ENCODE data around the gene TNS2.

TNS2 gene

DNA sequence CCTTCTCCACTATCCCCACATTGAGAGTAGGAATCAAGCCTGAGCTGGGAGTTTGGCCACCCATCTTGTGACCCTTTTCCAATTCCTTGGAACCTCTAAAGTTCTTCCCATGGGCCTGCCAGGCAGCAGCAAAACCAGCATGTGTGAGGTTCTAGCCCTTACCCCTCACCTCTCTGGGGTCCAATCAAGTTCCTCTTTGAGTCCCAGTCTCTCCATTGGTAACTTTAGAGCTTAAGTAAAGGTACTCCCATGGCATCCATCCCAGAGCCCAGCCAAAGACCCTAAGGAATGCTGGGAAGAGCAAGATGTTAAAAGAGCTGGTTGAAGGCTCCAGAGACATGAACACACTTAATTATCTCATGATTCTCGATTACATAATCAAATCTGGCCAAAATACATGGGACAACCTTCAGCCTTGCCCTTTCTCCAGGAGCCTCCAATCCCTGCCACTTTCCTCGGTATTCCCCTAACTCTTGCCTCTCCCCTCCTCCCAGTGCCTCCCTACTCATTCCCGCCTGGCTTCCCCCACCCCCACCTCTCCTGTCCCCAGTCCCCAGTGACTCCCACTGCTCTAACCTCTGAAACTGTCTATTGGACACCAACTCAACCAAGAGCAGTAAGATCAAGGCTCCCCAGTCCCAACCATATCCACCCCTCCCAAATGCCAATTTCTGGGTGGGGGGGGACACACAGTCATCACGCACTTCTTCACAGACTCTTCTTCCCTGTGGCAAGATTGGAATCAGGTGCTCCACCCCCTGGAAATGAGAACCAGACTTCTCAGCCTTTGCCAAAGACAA is 4.8 kb upstream of the TNS2 start:
- no peak for DNase-seq (ENCODE audit: low spot score)

DNA sequence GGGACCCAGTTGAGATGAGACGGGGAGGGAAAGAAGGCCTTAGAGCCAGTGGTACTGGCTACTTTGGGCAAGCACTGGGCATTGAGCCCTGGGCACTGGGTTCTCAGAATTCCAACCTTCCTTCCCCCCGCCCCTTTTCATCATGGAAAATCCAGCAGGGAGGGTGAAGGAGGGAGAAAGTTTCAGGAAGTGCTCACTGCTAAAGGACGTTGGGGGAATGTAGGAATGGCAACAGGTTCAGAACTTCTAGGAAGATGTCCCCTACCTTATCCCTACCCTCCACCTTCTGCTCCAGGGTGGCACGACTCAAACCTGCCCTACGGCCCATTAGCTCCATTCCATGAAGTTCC is 4.2 kb upstream of the TNS2 start:
- no peak for DNase-seq (ENCODE audit: low spot score)

DNA sequence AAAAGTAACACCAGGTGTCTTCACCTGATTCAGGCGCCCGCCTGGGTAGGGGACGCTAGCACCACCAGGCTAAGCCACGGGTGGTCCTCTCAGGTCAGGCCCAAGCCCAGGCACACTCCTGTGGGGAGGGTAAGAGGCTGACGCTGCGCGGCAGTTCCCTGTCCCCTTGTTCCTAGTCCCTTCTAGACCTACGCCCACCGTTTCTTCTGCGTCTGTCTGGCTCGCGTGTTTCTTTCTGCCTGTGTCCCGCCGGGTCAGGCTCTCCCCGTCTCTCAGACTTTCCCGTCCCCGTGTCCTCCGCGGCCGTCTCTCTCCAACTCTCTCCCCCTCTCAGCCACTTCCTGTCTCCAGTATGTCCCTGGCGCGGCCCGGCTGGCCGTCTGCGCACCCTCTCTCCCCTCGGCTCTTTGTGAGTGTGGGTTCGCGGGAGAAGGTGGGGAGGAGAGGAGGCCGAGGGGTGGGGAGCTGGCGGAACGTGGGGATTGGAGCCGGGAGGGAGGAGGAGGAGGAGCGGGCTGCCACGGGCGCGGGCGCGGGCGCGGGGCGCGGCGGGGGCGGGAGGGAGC is 3.1 kb upstream of the TNS2 start:
- peak; percentile 38 for DNase-seq (ENCODE audit: low spot score)

DNA sequence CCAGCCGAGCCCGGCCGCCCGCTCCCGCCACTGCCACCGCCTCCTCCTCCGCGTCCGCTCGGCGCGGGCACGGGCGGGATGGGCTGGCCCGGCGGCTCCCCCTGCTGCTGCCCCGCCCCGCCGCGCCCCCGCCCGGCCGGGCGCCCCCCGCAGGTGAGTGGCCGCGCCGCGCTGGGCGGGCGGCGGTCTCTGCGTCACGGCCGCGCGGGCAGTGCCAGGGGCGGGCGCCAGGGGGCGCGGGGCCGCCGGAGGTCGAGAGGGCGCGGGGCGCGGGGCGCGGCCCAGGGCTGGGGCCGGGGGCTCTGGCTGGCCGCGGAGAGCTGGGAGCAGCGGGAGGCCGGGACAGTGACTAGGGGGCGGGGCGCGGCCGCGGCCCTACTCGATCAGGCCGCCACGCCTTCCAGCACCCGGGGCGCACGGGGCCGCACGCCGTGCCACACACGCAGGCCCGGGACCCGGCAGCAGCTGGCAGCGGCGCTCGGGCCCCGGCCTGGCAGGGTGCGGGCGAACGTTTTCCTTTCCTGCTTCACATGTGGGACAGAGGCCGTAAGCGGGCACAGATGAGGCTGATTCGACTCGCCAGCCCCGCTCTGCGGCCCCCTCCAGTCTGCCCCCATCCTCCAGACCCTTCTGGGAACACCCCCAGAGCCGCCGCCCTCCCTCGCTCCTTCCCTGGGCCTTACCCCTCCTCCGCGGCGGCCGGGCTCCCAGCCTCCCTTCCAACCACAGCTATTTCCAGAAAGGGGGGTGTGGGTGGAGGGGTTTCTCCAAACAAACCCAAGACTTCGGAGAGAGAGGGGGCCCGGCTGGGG is 2.4 kb upstream of the TNS2 start:
- peak; percentile 55 for DNase-seq (ENCODE audit: low spot score)

DNA sequence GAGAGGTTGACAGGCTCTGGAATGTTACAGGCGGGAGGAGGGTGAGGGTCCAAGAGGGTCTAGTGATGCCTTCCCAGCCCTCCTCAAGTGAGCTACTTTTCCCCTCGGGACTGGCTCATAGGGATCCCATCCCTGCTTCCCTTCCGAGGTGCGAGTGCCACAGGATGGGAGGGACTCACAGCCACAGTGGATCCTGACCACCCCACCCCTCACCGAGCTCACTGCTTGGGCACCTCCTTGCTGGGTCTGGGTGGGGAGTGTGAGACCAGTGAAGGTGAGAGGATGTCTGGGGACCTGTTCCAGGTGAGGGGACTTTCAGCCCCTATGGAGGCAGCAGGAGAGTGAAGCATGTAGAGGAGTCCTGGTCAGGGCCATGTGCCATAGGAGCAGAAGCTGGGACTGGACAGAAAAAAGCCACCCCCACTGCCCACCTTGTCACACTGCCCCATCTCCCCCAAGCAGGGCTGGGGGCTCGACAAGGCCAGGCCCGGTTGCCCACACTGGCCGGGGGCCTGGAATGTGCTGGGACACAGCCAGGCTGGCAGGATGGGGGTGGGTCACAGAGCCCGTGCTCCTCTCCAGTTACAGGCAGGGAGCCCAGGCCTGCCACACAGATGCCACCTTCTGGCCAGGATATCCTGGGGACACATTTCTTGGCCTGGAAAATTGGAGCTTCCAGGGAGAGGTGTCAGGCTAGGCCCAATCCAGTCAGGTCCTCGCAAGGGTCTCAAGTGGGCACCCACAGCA is 1.7 kb upstream of the TNS2 start:
- no peak for DNase-seq (ENCODE audit: low spot score)

DNA sequence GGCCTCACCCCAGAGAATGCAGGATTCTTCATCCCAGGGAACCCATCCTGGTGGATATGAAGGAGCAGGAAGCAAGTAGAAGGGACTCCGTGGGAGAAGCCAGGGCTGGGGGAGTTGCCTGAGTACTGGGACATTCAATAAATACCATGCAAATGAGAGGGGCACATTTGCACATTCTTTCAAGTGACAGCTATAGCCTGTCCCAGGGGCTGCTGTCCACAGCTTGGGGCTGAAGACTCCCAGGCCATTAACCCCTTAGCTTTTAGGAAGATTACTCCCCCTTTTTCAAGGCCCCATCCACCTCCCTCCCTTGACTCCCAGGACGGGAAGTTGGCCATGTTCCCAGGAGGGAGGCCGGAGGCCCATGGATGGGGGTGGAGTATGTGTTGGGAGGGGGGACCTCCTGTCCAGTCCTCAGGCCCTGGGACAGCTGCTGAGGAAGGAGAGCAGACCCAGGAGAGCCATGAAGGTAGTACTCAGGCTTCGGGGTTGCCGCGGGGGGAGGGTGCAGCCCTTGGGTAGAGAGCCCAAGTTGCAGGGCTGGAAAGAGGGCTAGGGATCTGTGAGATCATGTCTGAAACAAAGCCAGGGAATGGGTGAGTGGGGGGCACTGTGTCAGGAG is 974 bp upstream of the TNS2 start:
- DNase-seq (ENCODE audit: low spot score): no peak

DNA sequence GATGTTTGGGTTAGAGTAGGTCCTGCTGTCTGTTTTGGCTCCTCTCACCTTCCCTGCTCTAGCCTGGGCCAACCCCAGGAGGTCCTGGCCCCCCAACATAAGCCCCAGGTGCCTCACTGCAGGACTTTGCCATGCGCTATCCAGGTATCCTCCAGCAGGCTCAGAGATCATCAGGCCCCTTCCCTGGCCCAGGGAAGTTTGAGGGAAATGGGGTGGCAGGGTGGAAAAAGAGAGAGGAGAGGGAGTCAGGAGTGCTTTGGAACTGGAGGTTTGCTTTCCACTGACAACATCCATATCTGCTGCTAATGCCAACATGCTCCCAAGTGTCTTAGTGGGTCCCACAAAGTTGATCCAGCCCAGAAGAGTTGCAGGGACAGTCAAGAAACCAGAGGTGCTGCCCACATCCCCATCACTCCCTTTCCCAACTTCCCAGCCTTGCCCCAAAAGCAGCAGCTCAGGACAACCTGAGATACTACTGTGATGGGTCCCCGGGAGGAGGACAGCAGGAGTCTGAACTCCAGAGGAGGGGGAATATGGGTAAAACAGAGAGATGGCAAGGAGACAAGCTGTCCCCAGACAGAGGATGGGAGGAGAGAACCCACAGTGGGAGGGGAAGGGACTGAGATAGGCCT is 677 bp downstream of the TNS2 start:
- no peak for DNase-seq (ENCODE audit: low spot score)

DNA sequence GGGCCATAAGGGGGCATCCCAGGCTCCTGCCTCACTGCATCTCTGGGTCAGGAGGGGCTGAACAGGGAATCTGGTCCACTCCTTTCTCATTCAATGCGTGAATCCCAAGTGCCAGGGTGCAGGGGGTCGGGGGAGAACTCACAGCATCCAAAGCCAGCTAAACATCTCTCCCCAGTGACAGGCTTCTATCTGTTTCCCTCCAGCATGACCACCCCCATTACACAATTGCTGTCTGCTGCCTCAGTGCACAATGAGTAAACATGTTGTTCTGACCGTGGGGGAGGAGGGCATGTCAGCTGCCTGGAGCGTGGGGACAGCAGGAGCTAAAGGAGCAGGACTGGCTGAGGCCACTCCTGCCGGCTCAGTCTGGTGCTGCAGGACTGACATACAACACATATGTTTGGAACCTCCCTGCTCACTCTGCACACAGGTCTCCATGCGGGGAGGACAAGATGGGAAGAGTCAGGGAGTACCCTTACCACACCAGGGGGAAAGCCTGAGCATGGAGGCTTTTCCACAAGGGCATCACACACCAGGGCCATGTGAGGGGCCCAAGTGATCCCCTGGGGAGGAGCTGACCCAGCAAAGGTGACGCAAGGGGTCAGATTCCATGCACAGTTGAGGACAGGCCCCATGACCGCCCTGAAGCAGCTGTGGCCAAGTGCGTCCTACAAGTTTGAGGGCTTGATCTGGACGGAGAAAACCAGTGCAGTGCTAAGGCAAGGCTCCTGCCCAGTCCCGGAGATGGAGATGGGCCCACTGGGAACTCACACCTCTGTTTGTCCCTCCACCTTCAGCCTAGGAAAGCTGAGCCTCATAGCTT is 1.4 kb downstream of the TNS2 start:
- DNase-seq (ENCODE audit: low spot score): no peak

DNA sequence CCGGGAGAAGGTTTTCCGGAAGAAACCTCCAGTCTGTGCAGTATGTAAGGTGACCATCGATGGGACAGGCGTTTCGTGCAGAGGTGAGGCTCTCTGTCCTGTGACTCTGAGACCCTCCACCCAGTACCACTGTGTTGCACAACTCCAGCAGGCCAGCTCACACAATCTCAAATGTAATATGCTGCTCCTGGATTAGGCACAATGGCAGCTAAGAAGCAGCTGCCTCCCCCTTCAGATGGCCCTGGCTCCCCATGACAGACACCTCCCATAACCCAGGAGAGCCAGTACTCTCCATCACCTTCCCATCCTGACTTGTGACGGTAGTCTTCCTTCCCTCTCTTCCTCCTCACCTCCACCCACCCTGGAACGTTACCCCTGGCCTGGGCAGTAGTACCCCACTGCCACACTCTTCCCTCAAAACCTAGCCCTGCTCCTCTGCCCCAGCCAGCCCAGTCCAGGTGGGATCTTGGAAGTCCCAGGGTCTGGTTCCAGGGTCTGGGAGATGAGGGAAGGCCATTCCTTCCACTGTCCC is 2.1 kb downstream of the TNS2 start:
- no peak for DNase-seq (ENCODE audit: low spot score)

DNA sequence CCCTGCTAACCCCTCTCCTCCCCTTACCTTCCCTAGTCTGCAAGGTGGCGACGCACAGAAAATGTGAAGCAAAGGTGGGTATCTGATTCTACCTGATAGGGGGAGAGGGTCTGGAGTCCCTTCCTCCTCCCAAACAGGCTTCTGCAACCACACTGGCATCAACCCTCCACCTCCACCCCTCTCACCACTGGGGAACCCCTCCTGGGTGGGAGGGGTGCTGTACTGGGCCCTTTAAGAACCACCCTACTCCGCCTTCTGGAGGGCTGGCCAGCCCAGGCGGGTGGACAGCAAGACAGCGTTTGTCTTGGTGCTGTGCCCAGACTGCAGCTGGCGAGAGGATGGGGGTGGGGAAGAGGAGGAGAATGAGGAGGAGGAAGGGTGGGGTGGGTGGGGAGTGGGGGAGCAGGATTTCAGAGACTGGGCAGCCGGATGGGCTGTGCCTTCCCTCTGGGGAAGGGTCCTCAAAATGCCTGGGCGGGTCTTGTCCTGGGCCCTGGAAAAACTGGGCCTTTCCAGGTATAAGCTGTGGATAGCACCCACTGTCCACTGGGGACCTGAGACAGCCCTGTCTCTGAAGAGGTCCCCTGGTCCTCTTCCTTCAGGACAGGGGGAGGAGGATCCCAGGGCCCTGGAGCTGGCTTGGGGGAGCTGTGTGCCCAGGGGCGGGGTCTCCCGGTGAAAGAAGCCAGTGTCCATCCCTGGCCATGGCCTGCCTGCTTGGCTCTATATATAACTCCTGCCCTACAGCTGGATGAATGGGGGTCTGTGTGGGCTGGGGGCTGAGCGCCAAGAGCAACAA is 2.8 kb downstream of the TNS2 start:
- no peak for DNase-seq (ENCODE audit: low spot score)

DNA sequence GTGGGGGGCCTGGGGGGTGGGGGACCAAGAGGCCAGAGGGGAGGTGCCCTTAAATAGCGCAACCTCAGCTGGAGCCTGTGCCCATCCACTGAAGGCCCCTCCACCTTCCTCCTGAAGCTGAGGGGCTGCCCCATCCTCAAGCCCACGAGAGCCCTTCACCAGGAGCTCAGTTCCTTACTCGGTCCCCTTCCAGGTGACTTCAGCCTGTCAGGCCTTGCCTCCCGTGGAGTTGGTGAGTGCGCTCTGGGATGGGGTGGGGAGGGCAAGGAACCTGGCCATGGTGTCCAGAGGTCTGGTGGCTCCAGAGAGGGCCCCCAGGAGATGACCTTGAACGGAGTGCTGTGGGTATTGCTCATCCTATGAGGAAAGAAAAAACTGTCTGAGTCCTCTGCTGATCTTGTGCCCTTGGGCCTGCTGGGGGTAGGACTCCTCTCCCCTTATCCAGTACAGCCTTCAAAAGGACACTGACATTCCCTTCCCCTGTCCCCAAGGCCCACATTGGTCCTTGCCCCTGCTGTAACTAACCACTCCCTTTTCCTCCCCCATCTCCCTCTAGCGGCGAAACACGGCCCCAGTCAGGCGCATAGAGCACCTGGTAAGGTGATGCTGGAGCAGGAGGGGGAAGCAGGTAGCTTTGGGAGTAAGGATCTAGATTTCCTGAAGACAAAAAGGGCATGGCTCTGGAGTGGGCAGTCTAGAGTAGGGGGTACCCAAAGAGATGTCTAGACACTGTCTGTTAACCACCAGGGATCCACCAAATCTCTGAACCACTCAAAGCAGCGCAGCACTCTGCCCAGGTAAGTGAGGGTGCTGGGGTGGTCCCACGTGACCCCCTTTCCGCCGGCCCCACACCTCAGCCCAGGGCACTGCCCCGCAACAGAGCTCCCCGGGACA is 3.6 kb downstream of the TNS2 start:
- peak; percentile 37 for DNase-seq (ENCODE audit: low spot score)

DNA sequence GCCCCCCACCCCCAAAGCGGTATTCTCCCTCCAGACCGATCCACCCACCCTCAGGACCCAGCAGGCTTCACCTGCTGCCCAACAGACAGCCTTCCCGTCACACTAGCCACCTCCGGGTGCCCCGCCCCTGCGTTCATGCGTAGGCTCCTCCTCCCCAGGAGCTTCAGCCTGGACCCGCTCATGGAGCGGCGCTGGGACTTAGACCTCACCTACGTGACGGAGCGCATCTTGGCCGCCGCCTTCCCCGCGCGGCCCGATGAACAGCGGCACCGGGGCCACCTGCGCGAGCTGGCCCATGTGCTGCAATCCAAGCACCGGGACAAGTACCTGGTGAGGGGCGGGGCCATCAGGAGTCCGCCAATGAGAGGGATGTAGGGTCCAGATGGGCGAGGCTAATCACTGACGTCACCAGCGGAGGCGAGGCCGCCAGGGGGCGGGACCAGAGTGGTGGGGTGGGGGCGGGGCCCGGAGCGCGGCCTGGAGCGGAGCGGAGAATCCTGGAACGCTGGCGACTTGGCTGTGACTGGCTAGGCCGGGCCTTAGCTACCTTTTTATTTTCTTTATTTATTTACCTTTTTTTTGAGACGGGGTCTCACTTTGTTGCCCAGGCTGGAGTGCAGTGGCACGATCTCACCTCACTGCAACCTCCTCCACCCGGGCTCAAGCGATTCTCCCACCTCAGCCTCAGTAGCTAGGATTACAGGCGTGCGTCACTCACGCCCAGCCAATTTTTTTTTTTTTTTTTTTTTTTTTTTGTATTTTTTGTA is 4.4 kb downstream of the TNS2 start:
- DNase-seq (ENCODE audit: low spot score): peak; percentile 95

DNA sequence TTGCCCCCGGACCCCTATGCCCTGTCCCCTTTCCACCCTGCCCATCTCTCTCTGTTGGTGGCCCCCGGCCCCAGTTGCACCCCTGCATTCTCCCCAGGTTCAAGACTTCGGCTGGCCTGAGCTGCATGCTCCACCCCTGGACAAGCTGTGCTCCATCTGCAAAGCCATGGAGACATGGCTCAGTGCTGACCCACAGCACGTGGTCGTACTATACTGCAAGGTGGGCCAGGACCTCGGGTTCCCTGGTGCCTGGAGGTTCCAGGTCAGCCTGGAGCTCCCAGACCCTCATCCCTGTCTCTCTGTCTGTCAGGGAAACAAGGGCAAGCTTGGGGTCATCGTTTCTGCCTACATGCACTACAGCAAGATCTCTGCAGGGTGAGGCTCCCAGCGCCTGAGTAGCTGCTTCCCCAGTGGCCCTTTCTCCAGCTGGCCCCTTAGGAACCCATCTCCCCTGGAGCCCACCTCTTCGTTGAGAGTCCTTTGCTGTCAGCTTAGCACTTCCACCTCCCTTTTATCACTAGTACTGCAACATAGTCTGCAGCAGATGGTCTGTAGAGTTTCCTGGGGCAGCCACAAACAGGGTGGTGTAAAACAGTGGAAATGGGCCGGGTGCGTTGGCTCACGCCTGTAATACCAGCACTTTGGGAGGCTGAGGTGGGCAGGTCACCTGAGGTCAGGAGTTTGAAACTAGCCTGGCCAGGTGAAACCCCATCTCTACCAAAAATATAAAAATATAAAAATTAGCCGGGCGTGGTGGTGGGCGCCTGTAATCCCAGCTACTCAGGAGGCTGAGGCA is 5.8 kb downstream of the TNS2 start:
- no peak for DNase-seq (ENCODE audit: low spot score)

DNA sequence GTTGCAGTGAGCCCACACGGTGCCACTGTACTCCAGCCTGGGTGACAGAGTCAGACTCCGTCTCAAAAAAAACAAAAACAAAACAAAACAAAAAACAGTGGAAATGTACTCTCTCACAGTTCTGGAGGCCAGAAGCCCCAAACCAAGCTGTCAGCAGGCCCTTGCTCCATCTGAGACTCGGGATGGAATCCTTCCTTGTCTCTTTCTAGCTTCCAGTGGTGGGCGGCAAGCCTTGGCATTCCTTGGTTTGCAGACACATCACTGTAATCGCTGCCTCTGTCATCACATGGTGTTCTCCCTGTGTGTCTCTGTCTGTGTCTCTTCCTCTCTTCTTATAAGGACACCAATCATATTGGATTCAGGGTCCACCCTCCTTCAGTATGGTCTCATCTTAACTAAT is 6.4 kb downstream of the TNS2 start:
- no peak for DNase-seq (ENCODE audit: low spot score)

DNA sequence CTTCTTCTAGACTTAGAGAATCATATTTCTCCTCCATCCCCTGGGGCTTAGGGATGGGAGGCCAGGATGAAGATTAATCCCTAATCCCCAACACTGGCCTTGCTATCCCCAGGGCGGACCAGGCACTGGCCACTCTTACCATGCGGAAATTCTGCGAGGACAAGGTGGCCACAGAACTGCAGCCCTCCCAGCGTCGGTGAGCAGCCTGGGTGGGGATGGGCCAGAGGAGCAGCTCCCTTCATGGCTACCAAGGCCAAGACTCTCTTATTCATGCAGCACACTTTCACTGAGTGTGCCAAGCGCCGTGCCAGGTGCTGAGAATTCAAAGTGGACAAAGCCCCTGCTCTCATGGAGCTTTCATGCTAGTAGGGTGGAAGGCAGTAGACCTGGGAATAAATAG is 7.0 kb downstream of the TNS2 start:
- no peak for DNase-seq (ENCODE audit: low spot score)

DNA sequence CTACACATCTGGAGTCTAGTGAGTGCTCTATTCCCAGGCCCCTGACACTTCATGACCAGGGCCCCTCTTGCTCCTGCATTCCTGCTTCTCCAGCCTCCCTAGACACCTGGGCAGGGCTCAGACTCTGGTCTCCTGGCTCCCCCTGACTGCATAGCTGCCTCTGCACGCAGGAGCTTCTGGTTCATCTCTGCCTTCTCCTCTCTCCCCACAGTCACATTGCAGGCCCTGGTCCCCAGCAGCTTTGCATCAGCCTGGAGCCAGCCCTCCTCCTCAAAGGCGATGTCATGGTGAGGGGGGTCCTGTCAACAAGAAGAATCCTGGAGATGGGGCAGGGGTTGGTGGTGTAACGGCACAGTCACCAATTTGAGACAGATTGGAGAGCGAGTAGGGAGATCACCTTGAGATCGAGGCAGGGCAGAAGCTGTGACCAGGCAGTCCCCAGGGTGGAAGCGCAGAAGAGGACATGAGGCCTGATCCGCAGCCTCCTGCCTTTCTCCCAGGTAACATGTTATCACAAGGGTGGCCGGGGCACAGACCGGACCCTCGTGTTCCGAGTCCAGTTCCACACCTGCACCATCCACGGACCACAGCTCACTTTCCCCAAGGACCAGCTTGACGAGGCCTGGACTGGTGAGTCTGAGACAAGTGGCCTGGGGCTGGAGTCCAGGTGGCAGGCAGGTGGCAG is 8.1 kb downstream of the TNS2 start:
- no peak for DNase-seq (ENCODE audit: low spot score)

Measured in activated CD4-positive, alpha-beta T cell treated with anti-CD3 and anti-CD28 coated beads, Interleukin-2, Interleukin-4, amounts not matched to agents 100 ng/mL and 50 ng/mL, durations not matched to agents 16 hours and 8 hours (primary cell).